PC-9 (cell line): ENCODE results near the gene SRRM5. TPM values are rescaled to one million over a fixed set of nuclear protein-coding genes. Genes with fewer than 3 reads are reported as not detected.

Source experiments
- BruUV-seq: library from RNA; stranded (reverse); fragments of 400-500 nt; replicated peaks from 2 replicates; lab custom pipeline; 2021; lab: Mats Ljungman, UMichigan
- CTCF ChIA-PET: fragments of 300-600 bp; sonication (Branson Sonifier 250); formaldehyde crosslinking; loops from one replicate; lab custom pipeline; 2022; ENCODE audit warnings: antibody characterized with exemption; lab: Charles Lee
- POLR2A ChIA-PET: fragments of 300-600 bp; sonication (Branson Sonifier 250); formaldehyde crosslinking; loops from one replicate; lab custom pipeline; 2022; ENCODE audit warnings: antibody characterized with exemption; ENCODE audit not compliant: unreplicated experiment; lab: Charles Lee
- DNase-seq, 2 experiments: peaks; one replicate each; pipeline versions ENCODE4 v3.0.0 to v3.0.0-alpha.2; 2015 to 2022; ENCODE audit warnings: mixed read lengths in 1 of 2
- H2AFZ ChIP-seq: fragments of 200-600 bp; sonication (generic); 2 replicates; pipeline ENCODE4 v1.8.1; 2017; ENCODE audit warnings: antibody characterized with exemption
- H3F3A ChIP-seq: fragments of 200-600 bp; sonication (generic); 2 replicates; pipeline ENCODE4 v1.8.1; 2017; ENCODE audit warnings: antibody characterized with exemption, mild to moderate bottlenecking, low read depth; ENCODE audit not compliant: insufficient read depth
- H3K27ac ChIP-seq: fragments of 200-600 bp; sonication (generic); 2 replicates; pipeline ENCODE4 v1.6.1; 2016; ENCODE audit warnings: mixed run types
- H3K27me3 ChIP-seq: fragments of 200-600 bp; sonication (generic); 2 replicates; pipeline ENCODE4 v1.6.1; 2016; ENCODE audit warnings: low read depth, mixed run types; ENCODE audit not compliant: insufficient read depth
- H3K36me3 ChIP-seq: fragments of 200-600 bp; sonication (generic); 2 replicates; pipeline ENCODE4 v1.6.1; 2016; ENCODE audit warnings: low read depth, mixed run types
- H3K4me1 ChIP-seq: fragments of 200-600 bp; sonication (generic); replicated peaks from 2 replicates; pipeline ENCODE4 v1.6.1; 2016; ENCODE audit warnings: mixed run types; ENCODE audit not compliant: insufficient read depth
- H3K4me2 ChIP-seq: fragments of 200-600 bp; sonication (generic); 2 replicates; pipeline ENCODE4 v1.6.1; 2017; ENCODE audit warnings: mixed run types
- H3K4me3 ChIP-seq: fragments of 200-600 bp; sonication (generic); 2 replicates; pipeline ENCODE4 v1.6.1; 2016; ENCODE audit warnings: mixed run types
- H3K79me2 ChIP-seq: fragments of 200-600 bp; sonication (generic); 2 replicates; pipeline ENCODE4 v1.6.1; 2017; ENCODE audit warnings: low read depth, mixed run types
- H3K9me2 ChIP-seq: fragments of 200-600 bp; sonication (generic); 2 replicates; pipeline ENCODE4 v1.8.1; 2017; ENCODE audit warnings: mild to moderate bottlenecking; ENCODE audit not compliant: insufficient read depth
- H3K9me3 ChIP-seq: fragments of 200-600 bp; sonication (generic); 2 replicates; pipeline ENCODE4 v1.8.1; 2016; ENCODE audit warnings: low read depth; ENCODE audit not compliant: insufficient read depth
- H4K20me1 ChIP-seq: fragments of 200-600 bp; sonication (generic); 2 replicates; pipeline ENCODE4 v1.8.1; 2017; ENCODE audit not compliant: insufficient read depth
- CTCF ChIP-seq: fragments of 200-600 bp; sonication (generic); conservative IDR thresholded peaks from 2 replicates; pipeline ENCODE4 v1.6.1; 2017; ENCODE audit warnings: mixed run types, antibody characterized with exemption, mild to moderate bottlenecking, moderate library complexity
- EZH2 ChIP-seq: fragments of 200-600 bp; sonication (generic); IDR thresholded peaks from 2 replicates; pipeline ENCODE4 v1.8.0; 2017; ENCODE audit warnings: antibody characterized with exemption, low read depth
- intact Hi-C: fragments of 100-400 bp; cut with micrococcal nuclease; formaldehyde crosslinking; loops from one replicate; pipeline ENCODE4 v1.10.0; 2022; ENCODE audit not compliant: unreplicated experiment
- total RNA-seq: library from RNA; stranded (reverse); gene quantifications from 2 replicates; pipeline ENCODE4 v1.2.3, GENCODE V29; 2021

Gene SRRM5
- total RNA-seq, 1 experiment from 2014 or later: 0.37 TPM

- Histone ChIP-seq H3F3A (no peaks in the 10 kb centered on the region), H3K4me3 (no peak overlapping the region), H3K27me3 (no peaks in the 10 kb centered on the region), H4K20me1 (no peaks in the 10 kb centered on the region), H3K9me3 (no peaks in the 10 kb centered on the region), H2AFZ (no peak overlapping the region), H3K36me3 (no peaks in the 10 kb centered on the region), H3K4me1 (no peaks in the 10 kb centered on the region; the same call in 1 of the 2 replicates), H3K27ac (no peak overlapping the region), H3K4me2 (no peak overlapping the region), H3K79me2 (no peaks in the 10 kb centered on the region), H3K9me2 (no peaks in the 10 kb centered on the region)
- ChIA-PET POLR2A (no interaction called here), CTCF (no interaction called here)
- TF ChIP-seq CTCF: no peak
- TF ChIP-seq EZH2: no peak
- intact Hi-C loops: no loop called here
- no TSS peak for BruUV-seq
- DNase-seq: peak in 1 of 2 experiments; percentile 50
Observed at GRCh38 chr19:43631491-43631890, 19.6 kb downstream of the SRRM5 start.

- intact Hi-C loops: no loop called here
- Histone ChIP-seq H3K4me2 (no peak overlapping the region), H3F3A (0 out of 2 replicates have a peak, but pooled peaks cover 11% of the 10 kb centered on the region), H3K36me3 (no peaks in the 10 kb centered on the region), H3K27me3 (no peaks in the 10 kb centered on the region), H2AFZ (no peak overlapping the region), H4K20me1 (no peaks in the 10 kb centered on the region), H3K79me2 (no peaks in the 10 kb centered on the region), H3K9me2 (no peaks in the 10 kb centered on the region), H3K4me1 (peaks cover under 1% of the 10 kb centered on the region; the same call in 1 of the 2 replicates), H3K9me3 (no peaks in the 10 kb centered on the region), H3K4me3 (no peak overlapping the region), H3K27ac (no peak overlapping the region)
- CTCF ChIA-PET: no interaction called here
- DNase-seq: no peak
- POLR2A ChIA-PET: interaction anchor here (0.6 kb wide), 1 partner anchor 35 kb away, joined by 4 read pairs; no protein-coding TSS in a partner anchor
- no TSS peak for BruUV-seq
- TF ChIP-seq EZH2: no peak
- TF ChIP-seq CTCF: no peak
Observed at GRCh38 chr19:43633520-43633919, 21.6 kb downstream of the SRRM5 start.

DNA sequence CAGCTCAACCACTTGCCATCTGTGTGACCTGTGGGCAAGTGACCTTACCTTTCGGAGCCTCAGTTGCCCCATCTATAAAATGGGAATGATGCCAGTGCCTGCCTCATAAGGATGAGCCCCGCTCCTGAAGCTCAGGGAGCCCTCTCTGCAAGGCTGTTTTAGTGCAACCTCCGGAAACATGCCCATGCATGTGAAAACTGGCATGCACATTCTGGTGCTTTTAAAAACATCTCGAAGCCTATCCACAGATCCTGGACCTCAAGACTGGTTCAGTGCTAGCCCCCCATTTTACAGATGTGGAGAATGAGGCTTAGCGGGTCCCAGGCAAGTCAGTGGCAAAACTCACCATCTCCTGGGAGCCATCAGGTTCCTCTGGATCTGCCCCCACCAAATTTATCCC lies 22.2 kb downstream of the SRRM5 start:
- ChIA-PET POLR2A (interaction anchor here (0.6 kb wide), 1 partner anchor 34 kb away, joined by 4 read pairs; no protein-coding TSS in a partner anchor), CTCF (no interaction called here)
- no peak overlapping the region for H3K4me3 ChIP-seq
- H3K27ac ChIP-seq: no peak overlapping the region
- H3K79me2 ChIP-seq: no peaks in the 10 kb centered on the region
- no peaks in the 10 kb centered on the region for H3K9me2 ChIP-seq
- no peak overlapping the region for H3K4me2 ChIP-seq
- H3K4me1 ChIP-seq: peaks cover 6% of the 10 kb centered on the region; the same call in 1 of the 2 replicates
- H2AFZ ChIP-seq: no peak overlapping the region
- no TSS peak for BruUV-seq
- no peaks in the 10 kb centered on the region for H4K20me1 ChIP-seq
- H3K36me3 ChIP-seq: no peaks in the 10 kb centered on the region
- DNase-seq: no peak
- H3K27me3 ChIP-seq: peaks cover 4% of the 10 kb centered on the region; the same call in 1 of the 2 replicates
- H3K9me3 ChIP-seq: no peaks in the 10 kb centered on the region
- intact Hi-C loops: no loop called here
- TF ChIP-seq CTCF (no peak), EZH2 (no peak)
- H3F3A ChIP-seq: 0 out of 2 replicates have a peak, but pooled peaks cover 14% of the 10 kb centered on the region
